Measurements from ENCODE around the gene ADAM20.
"Not testable (repeated sequence)": the region's sequence is repeated elsewhere in the genome, so short reads cannot be mapped to it uniquely, and the experiment has no call there.

ADAM20 gene

GRCh38 chr14:70515811-70516210 lies 19.0 kb downstream of the ADAM20 start:
- no peak for DNase-seq (ENCODE audit: low spot score)
- Histone ChIP-seq H3K27ac (no peak overlapping the region), H3K4me3 (no peak overlapping the region)
- no peak for TF ChIP-seq CTCF (IDR thresholded peaks at IDR 0.05)

- H3K27ac ChIP-seq, result no peak overlapping the region
- no peak for TF ChIP-seq CTCF (IDR thresholded peaks at IDR 0.05)
- DNase-seq (ENCODE audit: low spot score), result no peak
- no peak overlapping the region for H3K4me3 ChIP-seq
These were observed 20.4 kb downstream of the ADAM20 start for GRCh38 chr14:70514168-70515069.

- H3K4me3 ChIP-seq, result no peak overlapping the region
- DNase-seq (ENCODE audit: low spot score), result no peak
- TF ChIP-seq CTCF (IDR thresholded peaks at IDR 0.05), result no peak
- H3K27ac ChIP-seq, result no peak overlapping the region
These were observed 36.6 kb downstream of the ADAM20 start for GRCh38 chr14:70498191-70498590.

GRCh38 chr14:70489579-70490200 lies 45.1 kb downstream of the ADAM20 start:
- TF ChIP-seq CTCF (IDR thresholded peaks at IDR 0.05), result no peak
- Histone ChIP-seq H3K4me3 (no peak overlapping the region), H3K27ac (no peak overlapping the region)
- no peak for DNase-seq (ENCODE audit: low spot score)

- not testable (repeated sequence) for H3K27ac ChIP-seq; H3K4me3 ChIP-seq; DNase-seq (ENCODE audit: low spot score)
These were observed 57.3 kb downstream of the ADAM20 start for GRCh38 chr14:70477356-70478105.

GRCh38 chr14:70475459-70475858 lies 59.3 kb downstream of the ADAM20 start:
- H3K4me3 ChIP-seq; H3K27ac ChIP-seq; DNase-seq (ENCODE audit: low spot score): not testable (repeated sequence)

GRCh38 chr14:70473825-70474224 lies 61.0 kb downstream of the ADAM20 start:
- no peak for TF ChIP-seq CTCF (IDR thresholded peaks at IDR 0.05)
- DNase-seq (ENCODE audit: low spot score), result no peak
- H3K27ac ChIP-seq, result no peak overlapping the region
- H3K4me3 ChIP-seq, result no peak overlapping the region
